ENCODE results near the gene CASP9. TPM values are rescaled to one million over a fixed set of nuclear protein-coding genes. Genes with fewer than 3 reads are reported as not detected.

CASP9 gene
- total and polyA plus RNA-seq, 2 experiments from 2014 or later: 14.2 to 17.1 TPM

- DNase-seq (ENCODE audit: low spot score): no peak
- H3K4me1 ChIP-seq (ENCODE audit: insufficient read depth): no peaks in the 10 kb centered on the region
- no peaks in the 10 kb centered on the region for H4K20me1 ChIP-seq (ENCODE audit: insufficient read depth, poor library complexity, severe bottlenecking)
- no peak overlapping the region for H2AFZ ChIP-seq
- H3K27ac ChIP-seq: peak overlapping the region; percentile 14
- H3K36me3 ChIP-seq (replicated peaks; ENCODE audit: insufficient read depth, low read depth): no peaks in the 10 kb centered on the region
- H3K4me2 ChIP-seq: no peak overlapping the region
- no peaks in the 10 kb centered on the region for H3K9me3 ChIP-seq (ENCODE audit: low read depth)
- no peaks in the 10 kb centered on the region for H3K79me2 ChIP-seq
- no peaks in the 10 kb centered on the region for H3K9me2 ChIP-seq (replicated peaks; ENCODE audit: insufficient read depth)
- H3K27me3 ChIP-seq: no peaks in the 10 kb centered on the region
- H3K4me3 ChIP-seq: no peak overlapping the region
- TF ChIP-seq EZH2phosphoT487 (IDR thresholded peaks at IDR 0.05; ENCODE audit: low read depth, severe bottlenecking, unreplicated experiment) (no peak), CTCF (IDR thresholded peaks at IDR 0.05; ENCODE audit: poor library complexity) (no peak), EZH2 (IDR thresholded peaks at IDR 0.05; ENCODE audit: borderline replicate concordance) (no peak)
- 86% methylated on average over 12 of the region's 12 CpGs for WGBS (ENCODE audit: low lambda C conversion rate, missing lambda C conversion rate)
Observed at GRCh38 chr1:15543589-15544568, 19.9 kb upstream of the CASP9 start.

GRCh38 chr1:15543251-15543588, 19.2 kb upstream of the CASP9 start:
- H4K20me1 ChIP-seq (ENCODE audit: insufficient read depth, poor library complexity, severe bottlenecking): no peaks in the 10 kb centered on the region
- peak overlapping the region; percentile 14 for H3K27ac ChIP-seq
- TF ChIP-seq EZH2phosphoT487 (IDR thresholded peaks at IDR 0.05; ENCODE audit: low read depth, severe bottlenecking, unreplicated experiment) (no peak), CTCF (IDR thresholded peaks at IDR 0.05; ENCODE audit: poor library complexity) (no peak), EZH2 (IDR thresholded peaks at IDR 0.05; ENCODE audit: borderline replicate concordance) (no peak)
- H3K4me1 ChIP-seq (ENCODE audit: insufficient read depth): no peaks in the 10 kb centered on the region
- H3K36me3 ChIP-seq (replicated peaks; ENCODE audit: insufficient read depth, low read depth): no peaks in the 10 kb centered on the region
- no peaks in the 10 kb centered on the region for H3K79me2 ChIP-seq
- no peak overlapping the region for H2AFZ ChIP-seq
- WGBS (ENCODE audit: low lambda C conversion rate, missing lambda C conversion rate): 98% methylated on average over 5 of the region's 5 CpGs
- no peaks in the 10 kb centered on the region for H3K9me3 ChIP-seq (ENCODE audit: low read depth)
- H3K9me2 ChIP-seq (replicated peaks; ENCODE audit: insufficient read depth): no peaks in the 10 kb centered on the region
- H3K27me3 ChIP-seq: no peaks in the 10 kb centered on the region
- no peak for DNase-seq (ENCODE audit: low spot score)
- H3K4me3 ChIP-seq: no peak overlapping the region
- no peak overlapping the region for H3K4me2 ChIP-seq

- no peaks in the 10 kb centered on the region for H3K36me3 ChIP-seq (replicated peaks; ENCODE audit: insufficient read depth, low read depth)
Observed at GRCh38 chr1:15542388-15543250, 18.6 kb upstream of the CASP9 start.

More at GRCh38 chr1:15542388-15543250, 18.6 kb upstream of the CASP9 start:
- H3K27me3 ChIP-seq: no peaks in the 10 kb centered on the region
- no peak overlapping the region for H3K27ac ChIP-seq
- H3K9me2 ChIP-seq (replicated peaks; ENCODE audit: insufficient read depth): no peaks in the 10 kb centered on the region
- H2AFZ ChIP-seq: no peak overlapping the region
- no peak for TF ChIP-seq EZH2 (IDR thresholded peaks at IDR 0.05; ENCODE audit: borderline replicate concordance)
- TF ChIP-seq EZH2phosphoT487 (IDR thresholded peaks at IDR 0.05; ENCODE audit: low read depth, severe bottlenecking, unreplicated experiment): no peak
- no peak for TF ChIP-seq CTCF (IDR thresholded peaks at IDR 0.05; ENCODE audit: poor library complexity)
- DNase-seq (ENCODE audit: low spot score): no peak
- no peaks in the 10 kb centered on the region for H3K4me1 ChIP-seq (ENCODE audit: insufficient read depth)
- H3K4me3 ChIP-seq: no peak overlapping the region
- H3K9me3 ChIP-seq (ENCODE audit: low read depth): no peaks in the 10 kb centered on the region
- H3K4me2 ChIP-seq: no peak overlapping the region
- 97% methylated on average over 7 of the region's 7 CpGs for WGBS (ENCODE audit: low lambda C conversion rate, missing lambda C conversion rate)
- H4K20me1 ChIP-seq (ENCODE audit: insufficient read depth, poor library complexity, severe bottlenecking): no peaks in the 10 kb centered on the region
- H3K79me2 ChIP-seq: no peaks in the 10 kb centered on the region
